ENCODE results near the gene AFAP1L2.

DNA sequence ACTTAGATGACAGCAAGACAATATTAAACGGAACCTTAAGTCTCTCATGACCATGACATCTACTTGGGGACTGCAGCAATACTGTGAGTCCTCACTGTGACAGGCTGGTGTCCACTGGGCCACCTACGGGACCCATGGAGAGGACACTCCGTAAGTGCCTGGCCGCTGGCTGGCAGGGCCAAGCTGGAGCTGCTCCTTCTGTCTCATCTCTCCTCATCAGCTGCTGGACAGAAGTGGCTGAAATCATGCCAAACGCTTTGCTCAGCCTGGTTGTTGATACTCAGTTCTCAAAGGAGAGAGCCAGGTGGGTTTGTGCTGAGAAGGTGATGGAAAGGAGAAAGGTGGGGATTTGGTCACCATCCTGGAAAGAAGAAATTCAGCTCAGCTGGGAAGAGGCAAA, 33.3 kb downstream of the AFAP1L2 start:
- TF ChIP-seq OSR1 (CRISPR knock-in tag; IDR thresholded peaks at IDR 0.05) (no peak), ZFP3 (CRISPR knock-in tag; IDR thresholded peaks at IDR 0.05) (no peak), RARB (CRISPR knock-in tag; IDR thresholded peaks at IDR 0.05) (no peak), ZNF70 (CRISPR knock-in tag; IDR thresholded peaks at IDR 0.05) (no peak), ARNTL (CRISPR knock-in tag; IDR thresholded peaks at IDR 0.05; ENCODE audit: borderline replicate concordance, low read depth) (no peak), GLIS3 (CRISPR knock-in tag; IDR thresholded peaks at IDR 0.05) (no peak), SNAI2 (CRISPR knock-in tag; IDR thresholded peaks at IDR 0.05) (no peak), PPARA (CRISPR knock-in tag; IDR thresholded peaks at IDR 0.05; ENCODE audit: borderline replicate concordance) (no peak), ZC3H10 (CRISPR knock-in tag; IDR thresholded peaks at IDR 0.05) (no peak), TOX (CRISPR knock-in tag; IDR thresholded peaks at IDR 0.05; ENCODE audit: borderline replicate concordance) (no peak)
- TF ChIP-seq, protein P1, sequence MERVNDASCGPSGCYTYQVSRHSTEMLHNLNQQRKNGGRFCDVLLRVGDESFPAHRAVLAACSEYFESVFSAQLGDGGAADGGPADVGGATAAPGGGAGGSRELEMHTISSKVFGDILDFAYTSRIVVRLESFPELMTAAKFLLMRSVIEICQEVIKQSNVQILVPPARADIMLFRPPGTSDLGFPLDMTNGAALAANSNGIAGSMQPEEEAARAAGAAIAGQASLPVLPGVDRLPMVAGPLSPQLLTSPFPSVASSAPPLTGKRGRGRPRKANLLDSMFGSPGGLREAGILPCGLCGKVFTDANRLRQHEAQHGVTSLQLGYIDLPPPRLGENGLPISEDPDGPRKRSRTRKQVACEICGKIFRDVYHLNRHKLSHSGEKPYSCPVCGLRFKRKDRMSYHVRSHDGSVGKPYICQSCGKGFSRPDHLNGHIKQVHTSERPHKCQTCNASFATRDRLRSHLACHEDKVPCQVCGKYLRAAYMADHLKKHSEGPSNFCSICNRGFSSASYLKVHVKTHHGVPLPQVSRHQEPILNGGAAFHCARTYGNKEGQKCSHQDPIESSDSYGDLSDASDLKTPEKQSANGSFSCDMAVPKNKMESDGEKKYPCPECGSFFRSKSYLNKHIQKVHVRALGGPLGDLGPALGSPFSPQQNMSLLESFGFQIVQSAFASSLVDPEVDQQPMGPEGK (CRISPR knock-in tag; IDR thresholded peaks at IDR 0.05; ENCODE audit: borderline replicate concordance) = no peak
- TF ChIP-seq, protein P2, sequence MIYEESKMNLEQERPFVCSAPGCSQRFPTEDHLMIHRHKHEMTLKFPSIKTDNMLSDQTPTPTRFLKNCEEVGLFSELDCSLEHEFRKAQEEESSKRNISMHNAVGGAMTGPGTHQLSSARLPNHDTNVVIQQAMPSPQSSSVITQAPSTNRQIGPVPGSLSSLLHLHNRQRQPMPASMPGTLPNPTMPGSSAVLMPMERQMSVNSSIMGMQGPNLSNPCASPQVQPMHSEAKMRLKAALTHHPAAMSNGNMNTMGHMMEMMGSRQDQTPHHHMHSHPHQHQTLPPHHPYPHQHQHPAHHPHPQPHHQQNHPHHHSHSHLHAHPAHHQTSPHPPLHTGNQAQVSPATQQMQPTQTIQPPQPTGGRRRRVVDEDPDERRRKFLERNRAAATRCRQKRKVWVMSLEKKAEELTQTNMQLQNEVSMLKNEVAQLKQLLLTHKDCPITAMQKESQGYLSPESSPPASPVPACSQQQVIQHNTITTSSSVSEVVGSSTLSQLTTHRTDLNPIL (CRISPR knock-in tag; IDR thresholded peaks at IDR 0.05; ENCODE audit: low read depth) = no peak
- TF ChIP-seq, protein P3, sequence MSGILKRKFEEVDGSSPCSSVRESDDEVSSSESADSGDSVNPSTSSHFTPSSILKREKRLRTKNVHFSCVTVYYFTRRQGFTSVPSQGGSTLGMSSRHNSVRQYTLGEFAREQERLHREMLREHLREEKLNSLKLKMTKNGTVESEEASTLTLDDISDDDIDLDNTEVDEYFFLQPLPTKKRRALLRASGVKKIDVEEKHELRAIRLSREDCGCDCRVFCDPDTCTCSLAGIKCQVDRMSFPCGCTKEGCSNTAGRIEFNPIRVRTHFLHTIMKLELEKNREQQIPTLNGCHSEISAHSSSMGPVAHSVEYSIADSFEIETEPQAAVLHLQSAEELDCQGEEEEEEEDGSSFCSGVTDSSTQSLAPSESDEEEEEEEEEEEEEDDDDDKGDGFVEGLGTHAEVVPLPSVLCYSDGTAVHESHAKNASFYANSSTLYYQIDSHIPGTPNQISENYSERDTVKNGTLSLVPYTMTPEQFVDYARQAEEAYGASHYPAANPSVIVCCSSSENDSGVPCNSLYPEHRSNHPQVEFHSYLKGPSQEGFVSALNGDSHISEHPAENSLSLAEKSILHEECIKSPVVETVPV (CRISPR knock-in tag; IDR thresholded peaks at IDR 0.05) = no peak
